ENCODE results near the gene TNNT2. TPM values are rescaled to one million over a fixed set of nuclear protein-coding genes. Genes with fewer than 3 reads are reported as not detected.

TNNT2 gene
- total RNA-seq, 6 experiments from 2014 or later, result 0.18 to 1.1 (median 0.24) TPM; not detected in 3

DNA sequence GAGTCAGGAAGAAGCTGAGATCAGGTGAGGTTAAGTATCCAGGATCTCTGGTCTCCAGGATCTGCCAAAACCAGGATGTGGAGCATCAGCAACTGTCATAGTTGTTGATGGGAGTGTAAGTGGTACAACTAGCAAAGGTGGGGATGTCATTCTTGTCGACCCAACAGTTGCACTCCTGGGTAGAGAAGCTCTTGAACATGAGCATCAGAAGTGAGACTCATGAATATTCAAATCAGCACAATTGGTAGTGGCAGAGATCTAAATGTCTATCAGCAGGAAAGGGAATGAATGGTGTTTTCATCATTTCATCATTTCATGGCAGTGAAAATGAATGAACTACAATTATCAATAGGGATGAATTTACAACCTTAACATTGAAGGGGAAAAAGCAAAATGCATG lies 25.9 kb upstream of the TNNT2 start:
- peaks cover 0 to 25% (median 10%) of the 10 kb centered on the region in 4 donors for H3K4me1 ChIP-seq
- H3K9me3 ChIP-seq, result no peaks in the 10 kb centered on the region
- WGBS (ENCODE audit: insufficient coverage, low coverage, low lambda C conversion rate, missing lambda C conversion rate), result 55% methylated on average over 1 of the region's 1 CpG
- H3K27ac ChIP-seq, result no peak overlapping the region
- intact Hi-C loops (cut with DNase I), result no loop called here
- TF ChIP-seq CTCF (IDR thresholded peaks at IDR 0.05), result no peak
- TF ChIP-seq POLR2A (IDR thresholded peaks at IDR 0.05), result no peak
- no peaks in the 10 kb centered on the region for H3K27me3 ChIP-seq
- DNase-seq (no peak), ATAC-seq (no peak)
- H3K4me3 ChIP-seq, result no peak overlapping the region
- H3K36me3 ChIP-seq, result no peaks in the 10 kb centered on the region

- no peak for ATAC-seq
- WGBS (ENCODE audit: insufficient coverage, low coverage, low lambda C conversion rate, missing lambda C conversion rate), result 21% methylated on average over 2 of the region's 2 CpGs
- H3K27me3 ChIP-seq, result no peaks in the 10 kb centered on the region
- no peak overlapping the region for H3K27ac ChIP-seq
- intact Hi-C loops (cut with DNase I), result no loop called here
- H3K4me3 ChIP-seq, result no peak overlapping the region
- TF ChIP-seq CTCF (IDR thresholded peaks at IDR 0.05), result no peak
- no peak for TF ChIP-seq POLR2A (IDR thresholded peaks at IDR 0.05)
- H3K9me3 ChIP-seq, result no peaks in the 10 kb centered on the region
- peaks cover 0 to 37% (median 16%) of the 10 kb centered on the region in 4 donors for H3K4me1 ChIP-seq
- no peaks in the 10 kb centered on the region for H3K36me3 ChIP-seq
- DNase-seq, result no peak
Observed at GRCh38 chr1:201401700-201402099, 24.2 kb upstream of the TNNT2 start.

- intact Hi-C loops (cut with DNase I), result no loop called here
Observed at GRCh38 chr1:201400852-201401230, 23.4 kb upstream of the TNNT2 start.

GRCh38 chr1:201400212-201400851 lies 22.9 kb upstream of the TNNT2 start:
- intact Hi-C loops (cut with DNase I), result no loop called here
- Histone ChIP-seq H3K4me3 (peak overlapping the region; percentile 58 to 71 (median 66)), H3K27me3 (no peaks in the 10 kb centered on the region), H3K27ac (peak overlapping the region; percentile 41 to 91 (median 80)), H3K9me3 (no peaks in the 10 kb centered on the region), H3K36me3 (no peaks in the 10 kb centered on the region), H3K4me1 (peaks cover 0 to 48% (median 21%) of the 10 kb centered on the region in 4 donors)
- 64% methylated on average over 4 of the region's 11 CpGs for WGBS (ENCODE audit: insufficient coverage, low coverage, low lambda C conversion rate, missing lambda C conversion rate)
- DNase-seq, result no peak
- TF ChIP-seq POLR2A (IDR thresholded peaks at IDR 0.05) (no peak), CTCF (IDR thresholded peaks at IDR 0.05) (no peak)
- no peak for ATAC-seq

More at GRCh38 chr1:201400852-201401230, 23.4 kb upstream of the TNNT2 start:
- peaks cover 0 to 46% (median 20%) of the 10 kb centered on the region in 4 donors for H3K4me1 ChIP-seq
- 67% methylated on average over 1 of the region's 2 CpGs for WGBS (ENCODE audit: insufficient coverage, low coverage, low lambda C conversion rate, missing lambda C conversion rate)
- no peaks in the 10 kb centered on the region for H3K27me3 ChIP-seq
- no peaks in the 10 kb centered on the region for H3K36me3 ChIP-seq
- TF ChIP-seq POLR2A (IDR thresholded peaks at IDR 0.05) (no peak), CTCF (IDR thresholded peaks at IDR 0.05) (no peak)
- H3K4me3 ChIP-seq, result no peak overlapping the region
- ATAC-seq (no peak), DNase-seq (no peak)
- no peak overlapping the region for H3K27ac ChIP-seq
- H3K9me3 ChIP-seq, result no peaks in the 10 kb centered on the region
